Measurements from ENCODE around the gene LMBR1. TPM values are rescaled to one million over a fixed set of nuclear protein-coding genes. Genes with fewer than 3 reads are reported as not detected.

Gene LMBR1
- polyA plus RNA-seq, 3 donors, result 14.8 to 24.4 (median 21.2) TPM

GRCh38 chr7:156832195-156832877, 60.6 kb downstream of the LMBR1 start:
- H3K79me2 ChIP-seq (ENCODE audit: insufficient read depth, low read length), result no peaks in the 10 kb centered on the region
- H3K4me1 ChIP-seq (ENCODE audit: control insufficient read depth in 1 of 2, insufficient read depth in 2 of 2, low read length in 2 of 2), result peaks cover 37 to 44% of the 10 kb centered on the region in 2 donors
- peaks cover 40% of the 10 kb centered on the region for H3K4me1 Mint-ChIP-seq
- peak overlapping the region; percentile 66 to 92 (median 83) for H3K27ac Mint-ChIP-seq
- H3K36me3 ChIP-seq (replicated peaks in 1 of 2; ENCODE audit: control insufficient read depth in 1 of 2, insufficient read depth in 2 of 2, low read length in 2 of 2), result peaks cover 2 to 11% of the 10 kb centered on the region in 2 donors
- no peak overlapping the region for H2AFZ ChIP-seq (ENCODE audit: insufficient read depth, low read depth, low read length, poor library complexity, severe bottlenecking)
- no peak for TF ChIP-seq CTCF (IDR thresholded peaks at IDR 0.05)
- peak overlapping the region in 1 of 2 donors; percentile 12 for H3K4me3 Mint-ChIP-seq
- peak overlapping the region in 1 of 3 experiments; percentile 17 for H3K4me3 ChIP-seq (replicated peaks in 1 of 3; ENCODE audit: low read depth in 2 of 3, low read length in 3 of 3)
- H3K9me3 Mint-ChIP-seq, result peaks cover 0 to 2% (median 0%) of the 10 kb centered on the region in 7 donors
- DNase-seq, result peak; percentile 27 to 56 (median 56)
- peak overlapping the region in 1 of 2 donors; percentile 73 for H3K27ac ChIP-seq (ENCODE audit: low read depth in 1 of 2, low read length in 2 of 2)
- peaks cover 12 to 18% of the 10 kb centered on the region in 2 donors for H3K36me3 Mint-ChIP-seq
- no peak overlapping the region for H3K9ac ChIP-seq (ENCODE audit: insufficient read depth, low read length, poor library complexity, severe bottlenecking)
- no CpG with 5 or more reads among the region's 1 CpG for WGBS (ENCODE audit: insufficient coverage)
- H3K9me3 ChIP-seq (replicated peaks in 1 of 2; ENCODE audit: control insufficient read depth in 1 of 2, insufficient read depth in 1 of 2, low read length in 2 of 2), result no peaks in the 10 kb centered on the region
- no peaks in the 10 kb centered on the region for H3K27me3 Mint-ChIP-seq (ENCODE audit: low read depth in 3 of 3)
- intact Hi-C loops (cut with micrococcal nuclease), result loop anchor here in 1 of 2 donors (10.0 kb wide), 1 partner anchor 1038 kb away; no protein-coding TSS in a partner anchor
- no peaks in the 10 kb centered on the region for H4K20me1 ChIP-seq (ENCODE audit: insufficient read depth, low read length)
- no peaks in the 10 kb centered on the region for H3K27me3 ChIP-seq (ENCODE audit: control insufficient read depth in 2 of 2, insufficient read depth in 2 of 2, low read length in 2 of 2)
- peak overlapping the region; percentile 17 for H3K4me2 ChIP-seq (replicated peaks; ENCODE audit: extremely low read depth, low read length, poor library complexity, severe bottlenecking)

- Histone ChIP-seq H2AFZ (ENCODE audit: insufficient read depth, low read depth, low read length, poor library complexity, severe bottlenecking) (no peak overlapping the region), H4K20me1 (ENCODE audit: insufficient read depth, low read length) (no peaks in the 10 kb centered on the region), H3K4me2 (replicated peaks; ENCODE audit: extremely low read depth, low read length, poor library complexity, severe bottlenecking) (peak overlapping the region; percentile 1), H3K9ac (ENCODE audit: insufficient read depth, low read length, poor library complexity, severe bottlenecking) (no peak overlapping the region), H3K27me3 (ENCODE audit: control insufficient read depth in 2 of 2, insufficient read depth in 2 of 2, low read length in 2 of 2) (no peaks in the 10 kb centered on the region), H3K27ac (ENCODE audit: low read depth in 1 of 2, low read length in 2 of 2) (peak overlapping the region in 1 of 2 donors; percentile 39), H3K36me3 (replicated peaks in 1 of 2; ENCODE audit: control insufficient read depth in 1 of 2, insufficient read depth in 2 of 2, low read length in 2 of 2) (no peaks in the 10 kb centered on the region), H3K4me1 (ENCODE audit: control insufficient read depth in 1 of 2, insufficient read depth in 2 of 2, low read length in 2 of 2) (peaks cover 37 to 44% of the 10 kb centered on the region in 2 donors), H3K9me3 (replicated peaks in 1 of 2; ENCODE audit: control insufficient read depth in 1 of 2, insufficient read depth in 1 of 2, low read length in 2 of 2) (no peaks in the 10 kb centered on the region), H3K79me2 (ENCODE audit: insufficient read depth, low read length) (no peaks in the 10 kb centered on the region), H3K4me3 (replicated peaks in 1 of 3; ENCODE audit: low read depth in 2 of 3, low read length in 3 of 3) (peak overlapping the region in 1 of 3 experiments; percentile 8)
- Mint-ChIP-seq H3K9me3 (no peaks in the 10 kb centered on the region), H3K27ac (peak overlapping the region; percentile 52 to 79 (median 61)), H3K4me1 (peaks cover 40% of the 10 kb centered on the region), H3K27me3 (ENCODE audit: low read depth in 3 of 3) (no peaks in the 10 kb centered on the region), H3K4me3 (peak overlapping the region in 1 of 2 donors; percentile 70), H3K36me3 (peaks cover 4 to 7% of the 10 kb centered on the region in 2 donors)
- TF ChIP-seq CTCF (IDR thresholded peaks at IDR 0.05), result no peak
- peak in 2 of 3 donors; percentile 25 to 29 for DNase-seq
- WGBS (ENCODE audit: insufficient coverage), result 18% methylated on average over 6 of the region's 6 CpGs
- intact Hi-C loops (cut with micrococcal nuclease), result loop anchor here (10.0 kb wide), 1 partner anchor 1035 kb away; no protein-coding TSS in a partner anchor
Measured at GRCh38 chr7:156829669-156830336, 63.2 kb downstream of the LMBR1 start.

Measured in CD14-positive monocyte (primary cell).